Measurements from ENCODE around the gene SHF. TPM values are rescaled to one million over a fixed set of nuclear protein-coding genes. Genes with fewer than 3 reads are reported as not detected.

The SHF gene
- total and polyA plus RNA-seq, 2 donors (not counting 1 experiment from before 2014, with no cell fraction given), result 0.85 to 3.3 TPM

- Histone ChIP-seq H3K79me2 (ENCODE audit: control insufficient read depth, insufficient read depth, low read length) (no peaks in the 10 kb centered on the region), H2AFZ (ENCODE audit: low read length) (no peak overlapping the region), H4K20me1 (ENCODE audit: control insufficient read depth, extremely low read depth, insufficient read depth, low read length) (no peaks in the 10 kb centered on the region), H3K4me1 (ENCODE audit: control insufficient read depth, extremely low read depth, insufficient read depth, low read length) (peaks cover 10% of the 10 kb centered on the region), H3K27me3 (ENCODE audit: control insufficient read depth, insufficient read depth, low read length) (no peaks in the 10 kb centered on the region), H3K4me3 (replicated peaks in 1 of 4; ENCODE audit: control extremely low read depth in 1 of 4, insufficient read depth in 1 of 4, low read depth in 3 of 4, low read length in 4 of 4) (no peak overlapping the region), H3K4me2 (ENCODE audit: extremely low read depth, insufficient read depth, low read length) (no peak overlapping the region), H3K36me3 (ENCODE audit: control insufficient read depth, insufficient read depth, low read length) (no peaks in the 10 kb centered on the region), H3K27ac (ENCODE audit: insufficient read depth, low read length) (no peak overlapping the region), H3K9me3 (ENCODE audit: control insufficient read depth, insufficient read depth, low read depth, low read length) (no peaks in the 10 kb centered on the region), H3K9ac (ENCODE audit: insufficient read depth, low read length) (no peak overlapping the region)
- DNase-seq (ENCODE audit: low read depth in 2 of 2), result no peak
- TF ChIP-seq CTCF (conservative IDR thresholded peaks at IDR 0.05 in 1 of 2, IDR thresholded peaks at IDR 0.05 in 1 of 2; ENCODE audit: low read depth in 1 of 2, low read length in 2 of 2) (no peak), EZH2 (IDR thresholded peaks at IDR 0.05; ENCODE audit: low read length, missing control alignments) (no peak)
These were observed 26.1 kb downstream of the SHF start for GRCh38 chr15:45161666-45162065.

GRCh38 chr15:45157974-45158373 is 29.8 kb downstream of the SHF start:
- Histone ChIP-seq H3K79me2 (ENCODE audit: control insufficient read depth, insufficient read depth, low read length) (no peaks in the 10 kb centered on the region), H4K20me1 (ENCODE audit: control insufficient read depth, extremely low read depth, insufficient read depth, low read length) (no peaks in the 10 kb centered on the region), H3K27me3 (ENCODE audit: control insufficient read depth, insufficient read depth, low read length) (no peaks in the 10 kb centered on the region), H2AFZ (ENCODE audit: low read length) (no peak overlapping the region), H3K4me3 (replicated peaks in 1 of 4; ENCODE audit: control extremely low read depth in 1 of 4, insufficient read depth in 1 of 4, low read depth in 3 of 4, low read length in 4 of 4) (no peak overlapping the region), H3K36me3 (ENCODE audit: control insufficient read depth, insufficient read depth, low read length) (no peaks in the 10 kb centered on the region), H3K4me1 (ENCODE audit: control insufficient read depth, extremely low read depth, insufficient read depth, low read length) (peaks cover 5% of the 10 kb centered on the region), H3K27ac (ENCODE audit: insufficient read depth, low read length) (no peak overlapping the region), H3K4me2 (ENCODE audit: extremely low read depth, insufficient read depth, low read length) (no peak overlapping the region), H3K9ac (ENCODE audit: insufficient read depth, low read length) (no peak overlapping the region), H3K9me3 (ENCODE audit: control insufficient read depth, insufficient read depth, low read depth, low read length) (no peaks in the 10 kb centered on the region)
- TF ChIP-seq EZH2 (IDR thresholded peaks at IDR 0.05; ENCODE audit: low read length, missing control alignments) (no peak), CTCF (conservative IDR thresholded peaks at IDR 0.05 in 1 of 2, IDR thresholded peaks at IDR 0.05 in 1 of 2; ENCODE audit: low read depth in 1 of 2, low read length in 2 of 2) (no peak)
- DNase-seq (ENCODE audit: low read depth in 2 of 2), result peak; percentile 69 to 93

GRCh38 chr15:45156744-45157455 is 30.9 kb downstream of the SHF start:
- TF ChIP-seq CTCF (conservative IDR thresholded peaks at IDR 0.05 in 1 of 2, IDR thresholded peaks at IDR 0.05 in 1 of 2; ENCODE audit: low read depth in 1 of 2, low read length in 2 of 2) (no peak), EZH2 (IDR thresholded peaks at IDR 0.05; ENCODE audit: low read length, missing control alignments) (no peak)
- no peak overlapping the region for H3K4me2 ChIP-seq (ENCODE audit: extremely low read depth, insufficient read depth, low read length)
- no peak overlapping the region for H3K4me3 ChIP-seq (replicated peaks in 1 of 4; ENCODE audit: control extremely low read depth in 1 of 4, insufficient read depth in 1 of 4, low read depth in 3 of 4, low read length in 4 of 4)
- no peaks in the 10 kb centered on the region for H3K27me3 ChIP-seq (ENCODE audit: control insufficient read depth, insufficient read depth, low read length)
- no peaks in the 10 kb centered on the region for H3K36me3 ChIP-seq (ENCODE audit: control insufficient read depth, insufficient read depth, low read length)
- H3K27ac ChIP-seq (ENCODE audit: insufficient read depth, low read length), result peak overlapping the region; percentile 27
- no peaks in the 10 kb centered on the region for H4K20me1 ChIP-seq (ENCODE audit: control insufficient read depth, extremely low read depth, insufficient read depth, low read length)
- H3K9ac ChIP-seq (ENCODE audit: insufficient read depth, low read length), result no peak overlapping the region
- H3K9me3 ChIP-seq (ENCODE audit: control insufficient read depth, insufficient read depth, low read depth, low read length), result no peaks in the 10 kb centered on the region
- no peak overlapping the region for H2AFZ ChIP-seq (ENCODE audit: low read length)
- DNase-seq (ENCODE audit: low read depth in 2 of 2), result peak; percentile 18 to 92
- no peaks in the 10 kb centered on the region for H3K79me2 ChIP-seq (ENCODE audit: control insufficient read depth, insufficient read depth, low read length)
- no peaks in the 10 kb centered on the region for H3K4me1 ChIP-seq (ENCODE audit: control insufficient read depth, extremely low read depth, insufficient read depth, low read length)
